DOHH2 (cell line): ENCODE data around the gene RUNX2.

Experiments
- EZH2phosphoT487 ChIP-seq: fragments of 200-600 bp; sonication (generic); IDR thresholded peaks from 2 replicates; pipeline ENCODE4 v1.6.1; 2017; ENCODE audit warnings: borderline replicate concordance, mild to moderate bottlenecking, antibody characterized with exemption, low read length, moderate library complexity, mixed read lengths
- TF ChIP-seq, protein P1 (sequence below): fragments of 200-600 bp; sonication (generic); IDR thresholded peaks from one replicate; pipeline ENCODE4 v1.5.1; 2014; ENCODE audit warnings: antibody characterized with exemption, mild to moderate bottlenecking, low read depth, low read length; ENCODE audit not compliant: poor library complexity, severe bottlenecking

GRCh38 chr6:45353654-45354053 is 25.5 kb downstream of the RUNX2 start:
- TF ChIP-seq, protein P1, sequence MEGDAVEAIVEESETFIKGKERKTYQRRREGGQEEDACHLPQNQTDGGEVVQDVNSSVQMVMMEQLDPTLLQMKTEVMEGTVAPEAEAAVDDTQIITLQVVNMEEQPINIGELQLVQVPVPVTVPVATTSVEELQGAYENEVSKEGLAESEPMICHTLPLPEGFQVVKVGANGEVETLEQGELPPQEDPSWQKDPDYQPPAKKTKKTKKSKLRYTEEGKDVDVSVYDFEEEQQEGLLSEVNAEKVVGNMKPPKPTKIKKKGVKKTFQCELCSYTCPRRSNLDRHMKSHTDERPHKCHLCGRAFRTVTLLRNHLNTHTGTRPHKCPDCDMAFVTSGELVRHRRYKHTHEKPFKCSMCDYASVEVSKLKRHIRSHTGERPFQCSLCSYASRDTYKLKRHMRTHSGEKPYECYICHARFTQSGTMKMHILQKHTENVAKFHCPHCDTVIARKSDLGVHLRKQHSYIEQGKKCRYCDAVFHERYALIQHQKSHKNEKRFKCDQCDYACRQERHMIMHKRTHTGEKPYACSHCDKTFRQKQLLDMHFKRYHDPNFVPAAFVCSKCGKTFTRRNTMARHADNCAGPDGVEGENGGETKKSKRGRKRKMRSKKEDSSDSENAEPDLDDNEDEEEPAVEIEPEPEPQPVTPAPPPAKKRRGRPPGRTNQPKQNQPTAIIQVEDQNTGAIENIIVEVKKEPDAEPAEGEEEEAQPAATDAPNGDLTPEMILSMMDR = no peak
- TF ChIP-seq EZH2phosphoT487 = no peak
